Caco-2 (cell line): ENCODE measurements around the gene LRP1B. TPM values are rescaled to one million over a fixed set of nuclear protein-coding genes. Genes with fewer than 3 reads are reported as not detected.

ENCODE experiments used
- BruUV-seq: library from RNA; stranded (reverse); fragments of 400-500 nt; replicated peaks from 2 replicates; lab custom pipeline; 2021; lab: Mats Ljungman, UMichigan
- CTCF ChIA-PET: fragments of 300-600 bp; sonication (Branson Sonifier 250); formaldehyde crosslinking; loops from one replicate; lab custom pipeline; 2022; ENCODE audit warnings: antibody characterized with exemption; lab: Charles Lee
- POLR2A ChIA-PET: fragments of 300-600 bp; sonication (Branson Sonifier 250); formaldehyde crosslinking; loops from one replicate; lab custom pipeline; 2022; ENCODE audit warnings: antibody characterized with exemption; lab: Charles Lee
- DNase-seq, 2 experiments: peaks; one replicate each; pipeline versions ENCODE4 v3.0.0 to v3.0.0-alpha.2; 2020 to 2022
- H3K27me3 ChIP-seq: replicated peaks from 2 replicates; pipeline ENCODE4 v1.6.0; 2011; ENCODE audit warnings: low read length; ENCODE audit not compliant: control insufficient read depth, insufficient read depth
- H3K36me3 ChIP-seq: 2 replicates; pipeline ENCODE4 v1.5.1; 2011; ENCODE audit warnings: low read length; ENCODE audit not compliant: control insufficient read depth, insufficient read depth
- H3K4me1 ChIP-seq: fragments of 250-450 bp; sonication (Bioruptor Pico); 2 replicates; pipeline ENCODE4 v1.5.1; 2020; ENCODE audit warnings: mild to moderate bottlenecking
- H3K4me3 ChIP-seq: 2 replicates; pipeline ENCODE4 v1.5.1; 2011; ENCODE audit warnings: low read depth, mild to moderate bottlenecking, control low read depth, low read length
- H3K9me3 ChIP-seq: fragments of 250-450 bp; sonication (Bioruptor Pico); 2 replicates; pipeline ENCODE4 v1.5.1; 2020; ENCODE audit warnings: mild to moderate bottlenecking, moderate library complexity
- H3K27ac Mint-ChIP-seq: one replicate; pipeline ENCODE4 v1.8.0; 2022; ENCODE audit warnings: mixed read lengths; ENCODE audit not compliant: unreplicated experiment
- H3K27me3 Mint-ChIP-seq: one replicate; pipeline ENCODE4 v1.8.0; 2022; ENCODE audit warnings: mixed read lengths; ENCODE audit not compliant: insufficient read depth, unreplicated experiment
- H3K36me3 Mint-ChIP-seq: one replicate; pipeline ENCODE4 v1.8.0; 2022; ENCODE audit warnings: mild to moderate bottlenecking, mixed read lengths; ENCODE audit not compliant: insufficient read depth, unreplicated experiment
- H3K4me1 Mint-ChIP-seq: one replicate; pipeline ENCODE4 v1.8.0; 2022; ENCODE audit warnings: low read depth, mixed read lengths; ENCODE audit not compliant: unreplicated experiment
- H3K4me3 Mint-ChIP-seq: one replicate; pipeline ENCODE4 v1.8.0; 2022; ENCODE audit warnings: mild to moderate bottlenecking, moderate library complexity, mixed read lengths; ENCODE audit not compliant: unreplicated experiment
- H3K9me3 Mint-ChIP-seq: one replicate; pipeline ENCODE4 v1.8.0; 2022; ENCODE audit warnings: mixed read lengths; ENCODE audit not compliant: unreplicated experiment
- CTCF ChIP-seq, 2 experiments: fragments of 200-600 bp in 1 of 2; IDR thresholded peaks; 1 replicate in 1 of 2; 2 replicates in 1 of 2; pipeline versions ENCODE4 v1.5.1 to v1.8.0; 2011 to 2022; ENCODE audit warnings: antibody characterized with exemption in 1 of 2, control low read depth in 1 of 2, inconsistent platforms in 1 of 2, low read depth in 1 of 2, low read length in 1 of 2, mild to moderate bottlenecking in 1 of 2, moderate library complexity in 1 of 2; ENCODE audit not compliant: insufficient read depth in 1 of 2, severe bottlenecking in 1 of 2, unreplicated experiment in 1 of 2
- intact Hi-C: fragments of 100-400 bp; cut with micrococcal nuclease; formaldehyde crosslinking; loops from one replicate; pipeline ENCODE4 v1.10.0; 2022; ENCODE audit not compliant: unreplicated experiment
- total RNA-seq: library from RNA; stranded (reverse); gene quantifications from 2 replicates; pipeline ENCODE4 v1.2.3, GENCODE V29; 2022

Gene LRP1B
- total RNA-seq, 1 experiment from 2014 or later, result not detected

- Mint-ChIP-seq H3K36me3 (no peaks in the 10 kb centered on the region), H3K27ac (no peak overlapping the region), H3K27me3 (peaks cover 2% of the 10 kb centered on the region), H3K4me3 (no peak overlapping the region), H3K9me3 (no peaks in the 10 kb centered on the region), H3K4me1 (no peaks in the 10 kb centered on the region)
- CTCF ChIA-PET, result no interaction called here
- TF ChIP-seq CTCF (IDR thresholded peaks at IDR 0.05; ENCODE audit: insufficient read depth in 1 of 2, low read depth in 1 of 2, low read length in 1 of 2, severe bottlenecking in 1 of 2, unreplicated experiment in 1 of 2), result no peak
- Histone ChIP-seq H3K27me3 (no peaks in the 10 kb centered on the region), H3K9me3 (no peaks in the 10 kb centered on the region), H3K4me1 (no peaks in the 10 kb centered on the region), H3K36me3 (no peaks in the 10 kb centered on the region), H3K4me3 (no peak overlapping the region)
- DNase-seq, result no peak
- intact Hi-C loops, result no loop called here
- POLR2A ChIA-PET, result no interaction called here
- BruUV-seq, result no TSS peak
Measured at GRCh38 chr2:140205093-140205492, 1925.7 kb downstream of the LRP1B start.

GRCh38 chr2:140203347-140203746, 1927.5 kb downstream of the LRP1B start:
- BruUV-seq, result no TSS peak
- no peak overlapping the region for H3K4me3 ChIP-seq
- H3K27me3 ChIP-seq, result no peaks in the 10 kb centered on the region
- Mint-ChIP-seq H3K27ac (no peak overlapping the region), H3K4me3 (no peak overlapping the region), H3K4me1 (no peaks in the 10 kb centered on the region), H3K27me3 (no peaks in the 10 kb centered on the region), H3K9me3 (no peaks in the 10 kb centered on the region), H3K36me3 (no peaks in the 10 kb centered on the region)
- TF ChIP-seq CTCF (IDR thresholded peaks at IDR 0.05; ENCODE audit: insufficient read depth in 1 of 2, low read depth in 1 of 2, low read length in 1 of 2, severe bottlenecking in 1 of 2, unreplicated experiment in 1 of 2), result no peak
- no peak for DNase-seq
- intact Hi-C loops, result no loop called here
- no peaks in the 10 kb centered on the region for H3K4me1 ChIP-seq
- CTCF ChIA-PET, result no interaction called here
- H3K9me3 ChIP-seq, result no peaks in the 10 kb centered on the region
- no peaks in the 10 kb centered on the region for H3K36me3 ChIP-seq
- POLR2A ChIA-PET, result no interaction called here

GRCh38 chr2:140201572-140201971, 1929.2 kb downstream of the LRP1B start:
- Mint-ChIP-seq H3K27me3 (no peaks in the 10 kb centered on the region), H3K4me1 (no peaks in the 10 kb centered on the region), H3K9me3 (no peaks in the 10 kb centered on the region), H3K36me3 (no peaks in the 10 kb centered on the region), H3K4me3 (no peak overlapping the region), H3K27ac (no peak overlapping the region)
- no peak overlapping the region for H3K4me3 ChIP-seq
- H3K4me1 ChIP-seq, result no peaks in the 10 kb centered on the region
- no TSS peak for BruUV-seq
- H3K27me3 ChIP-seq, result no peaks in the 10 kb centered on the region
- no peaks in the 10 kb centered on the region for H3K36me3 ChIP-seq
- ChIA-PET CTCF (no interaction called here), POLR2A (no interaction called here)
- no peak for TF ChIP-seq CTCF (IDR thresholded peaks at IDR 0.05; ENCODE audit: insufficient read depth in 1 of 2, low read depth in 1 of 2, low read length in 1 of 2, severe bottlenecking in 1 of 2, unreplicated experiment in 1 of 2)
- DNase-seq, result no peak
- intact Hi-C loops, result no loop called here
- no peaks in the 10 kb centered on the region for H3K9me3 ChIP-seq
